Nephron progenitor cell (in vitro differentiated cells): ENCODE results near the gene CTSD.

Experiments used
- DNase-seq: peaks from one replicate; pipeline ENCODE4 v3.0.0; 2021
- H3K27ac Mint-ChIP-seq: 2 replicates; pipeline ENCODE4 v1.8.0; 2021; ENCODE audit warnings: mild to moderate bottlenecking, moderate library complexity, mixed read lengths
- H3K27me3 Mint-ChIP-seq: 2 replicates; pipeline ENCODE4 v1.8.0; 2021; ENCODE audit warnings: mild to moderate bottlenecking, low read depth, mixed read lengths; ENCODE audit not compliant: poor library complexity
- H3K36me3 Mint-ChIP-seq: 2 replicates; pipeline ENCODE4 v1.8.0; 2021; ENCODE audit warnings: low read depth, mixed read lengths
- H3K4me1 Mint-ChIP-seq: 2 replicates; pipeline ENCODE4 v1.8.0; 2021; ENCODE audit warnings: mixed read lengths
- H3K4me3 Mint-ChIP-seq: 2 replicates; pipeline ENCODE4 v1.8.0; 2021; ENCODE audit warnings: mild to moderate bottlenecking, moderate library complexity, mixed read lengths
- H3K9me3 Mint-ChIP-seq: 2 replicates; pipeline ENCODE4 v1.8.0; 2021; ENCODE audit warnings: mild to moderate bottlenecking, moderate library complexity, mixed read lengths
- TF ChIP-seq, protein P1 (sequence below): fragments of 200-600 bp; sonication (generic); IDR thresholded peaks from 2 replicates; pipeline ENCODE4 v1.5.0; 2021; ENCODE audit warnings: antibody characterized with exemption

CTSD gene

DNA sequence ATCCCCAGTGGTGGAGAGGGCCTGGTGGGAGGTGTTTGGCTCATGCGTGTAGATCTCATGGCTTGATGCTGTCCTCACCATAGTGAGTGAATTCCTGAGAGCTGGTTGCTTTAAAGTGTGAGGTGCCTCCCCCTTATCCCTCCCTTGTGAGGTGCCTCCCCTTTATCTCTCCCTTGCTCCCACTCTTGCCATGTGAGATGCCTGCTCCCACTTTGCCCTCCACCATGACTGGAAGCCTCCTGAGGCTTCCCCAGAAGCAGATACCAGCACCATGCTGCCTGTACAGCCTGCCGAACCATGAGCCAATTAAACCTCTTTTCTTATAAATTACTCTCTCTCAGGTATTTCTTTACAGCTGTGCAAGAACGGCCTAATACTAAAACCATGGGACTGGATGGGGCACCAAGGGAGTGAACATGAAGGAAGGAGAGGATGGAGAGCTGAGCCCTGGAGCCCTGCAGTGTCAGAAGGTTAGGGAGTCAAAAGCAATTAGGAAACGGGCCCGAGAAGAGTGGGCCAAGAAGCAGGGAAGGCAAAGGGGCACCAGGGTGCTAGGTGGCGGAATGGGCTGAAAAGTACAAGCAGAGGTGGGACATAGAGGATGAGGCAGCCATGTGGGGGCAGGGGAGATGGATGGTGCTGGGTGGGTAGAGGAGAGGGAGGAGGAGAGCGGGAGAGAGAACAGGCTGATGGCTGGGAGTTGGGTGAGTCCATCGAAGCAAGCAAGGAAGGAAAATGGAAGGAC lies 22.8 kb downstream of the CTSD start:
- Mint-ChIP-seq H3K36me3 (peaks cover 7% of the 10 kb centered on the region), H3K27me3 (peaks cover 39% of the 10 kb centered on the region), H3K27ac (no peak overlapping the region), H3K9me3 (peaks cover 27% of the 10 kb centered on the region), H3K4me3 (no peak overlapping the region), H3K4me1 (peaks cover 7% of the 10 kb centered on the region)
- DNase-seq = no peak
- TF ChIP-seq, protein P1, sequence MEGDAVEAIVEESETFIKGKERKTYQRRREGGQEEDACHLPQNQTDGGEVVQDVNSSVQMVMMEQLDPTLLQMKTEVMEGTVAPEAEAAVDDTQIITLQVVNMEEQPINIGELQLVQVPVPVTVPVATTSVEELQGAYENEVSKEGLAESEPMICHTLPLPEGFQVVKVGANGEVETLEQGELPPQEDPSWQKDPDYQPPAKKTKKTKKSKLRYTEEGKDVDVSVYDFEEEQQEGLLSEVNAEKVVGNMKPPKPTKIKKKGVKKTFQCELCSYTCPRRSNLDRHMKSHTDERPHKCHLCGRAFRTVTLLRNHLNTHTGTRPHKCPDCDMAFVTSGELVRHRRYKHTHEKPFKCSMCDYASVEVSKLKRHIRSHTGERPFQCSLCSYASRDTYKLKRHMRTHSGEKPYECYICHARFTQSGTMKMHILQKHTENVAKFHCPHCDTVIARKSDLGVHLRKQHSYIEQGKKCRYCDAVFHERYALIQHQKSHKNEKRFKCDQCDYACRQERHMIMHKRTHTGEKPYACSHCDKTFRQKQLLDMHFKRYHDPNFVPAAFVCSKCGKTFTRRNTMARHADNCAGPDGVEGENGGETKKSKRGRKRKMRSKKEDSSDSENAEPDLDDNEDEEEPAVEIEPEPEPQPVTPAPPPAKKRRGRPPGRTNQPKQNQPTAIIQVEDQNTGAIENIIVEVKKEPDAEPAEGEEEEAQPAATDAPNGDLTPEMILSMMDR = no peak

DNA sequence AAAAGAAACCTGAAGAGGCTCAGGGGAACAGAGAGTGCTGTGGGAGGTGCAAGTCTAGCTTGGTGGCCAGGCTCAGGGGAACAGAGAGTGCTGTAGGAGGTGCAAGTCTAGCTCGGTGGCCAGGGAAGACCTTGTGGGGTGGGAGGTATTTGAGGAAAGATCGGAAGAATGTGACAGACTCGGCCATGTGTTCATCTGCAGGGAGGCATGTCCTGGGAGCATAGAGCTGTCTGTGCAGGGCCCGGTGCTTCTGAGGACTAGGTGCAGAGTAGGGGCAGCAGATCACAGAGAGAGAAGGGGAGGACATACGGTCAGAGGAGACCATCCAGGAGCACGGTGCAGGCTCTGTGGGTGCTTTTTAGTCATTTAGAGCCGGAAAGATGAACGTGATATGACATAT lies 24.2 kb downstream of the CTSD start:
- TF ChIP-seq, protein P1 = no peak
- peaks cover 30% of the 10 kb centered on the region for H3K9me3 Mint-ChIP-seq
- H3K27me3 Mint-ChIP-seq = peaks cover 38% of the 10 kb centered on the region
- H3K4me1 Mint-ChIP-seq = no peaks in the 10 kb centered on the region
- H3K4me3 Mint-ChIP-seq = no peak overlapping the region
- peaks cover 7% of the 10 kb centered on the region for H3K36me3 Mint-ChIP-seq
- no peak for DNase-seq
- H3K27ac Mint-ChIP-seq = peak overlapping the region; percentile 2

DNA sequence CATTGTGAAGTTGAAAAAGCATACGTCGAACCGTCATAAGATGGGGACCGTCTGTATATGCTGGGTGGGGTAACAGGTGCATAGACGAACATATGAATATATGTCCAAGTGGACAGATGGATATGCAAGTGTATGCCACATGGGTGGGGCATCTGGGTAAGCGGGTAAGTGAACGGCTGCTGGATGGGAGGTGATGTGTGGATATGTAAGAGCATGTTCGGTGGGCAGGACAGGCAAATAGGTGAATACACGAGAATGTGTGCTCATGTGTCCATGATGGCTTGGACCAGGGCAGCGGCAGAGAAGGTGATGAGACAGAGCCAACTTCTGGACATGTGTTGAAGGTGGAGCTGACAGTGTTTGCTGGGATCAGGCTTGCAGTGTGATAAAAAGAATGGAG lies 25.3 kb downstream of the CTSD start:
- peaks cover 30% of the 10 kb centered on the region for H3K9me3 Mint-ChIP-seq
- no peak overlapping the region for H3K27ac Mint-ChIP-seq

DNA sequence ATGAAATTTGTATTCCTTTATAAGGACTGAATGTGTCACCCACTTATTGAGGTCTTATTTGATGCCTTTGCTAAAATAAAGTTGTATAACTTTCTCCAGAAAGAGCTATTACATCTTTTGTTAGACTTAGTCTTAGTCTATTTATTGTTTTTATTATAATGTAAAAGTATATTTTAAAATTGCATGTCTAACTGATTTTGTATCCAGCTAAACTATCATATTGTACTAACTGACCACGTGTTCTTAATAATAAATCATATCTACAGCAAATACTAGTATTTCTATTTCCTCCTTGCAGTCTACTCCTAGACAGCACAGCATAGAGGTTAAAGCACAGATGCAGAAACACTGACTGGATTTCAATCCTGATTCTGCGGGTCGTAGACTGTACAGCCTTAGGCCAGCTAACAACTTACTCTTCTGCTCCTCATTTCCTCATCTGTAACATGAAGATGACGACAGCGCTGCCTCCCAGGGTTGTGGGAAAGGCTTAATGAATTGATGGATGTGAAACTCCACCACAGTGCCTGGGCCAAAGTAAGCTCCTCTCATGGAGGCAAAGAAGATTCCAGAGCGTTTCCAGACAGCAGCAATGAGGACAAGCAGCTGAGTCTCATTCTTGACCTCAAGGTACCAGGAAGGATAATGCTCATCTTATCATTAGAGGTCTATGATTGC lies 26.5 kb downstream of the CTSD start:
- peaks cover 30% of the 10 kb centered on the region for H3K9me3 Mint-ChIP-seq
- peaks cover 2% of the 10 kb centered on the region for H3K4me1 Mint-ChIP-seq
- H3K4me3 Mint-ChIP-seq = no peak overlapping the region
- H3K27me3 Mint-ChIP-seq = peaks cover 52% of the 10 kb centered on the region
- H3K36me3 Mint-ChIP-seq = peaks cover 7% of the 10 kb centered on the region
- TF ChIP-seq, protein P1 = no peak
- H3K27ac Mint-ChIP-seq = no peak overlapping the region
- no peak for DNase-seq

More for the DNA sequence above, 25.3 kb downstream of the CTSD start:
- H3K4me3 Mint-ChIP-seq = no peak overlapping the region
- peaks cover 48% of the 10 kb centered on the region for H3K27me3 Mint-ChIP-seq
- H3K4me1 Mint-ChIP-seq = no peaks in the 10 kb centered on the region
- TF ChIP-seq, protein P1 = no peak
- peaks cover 7% of the 10 kb centered on the region for H3K36me3 Mint-ChIP-seq
- no peak for DNase-seq

DNA sequence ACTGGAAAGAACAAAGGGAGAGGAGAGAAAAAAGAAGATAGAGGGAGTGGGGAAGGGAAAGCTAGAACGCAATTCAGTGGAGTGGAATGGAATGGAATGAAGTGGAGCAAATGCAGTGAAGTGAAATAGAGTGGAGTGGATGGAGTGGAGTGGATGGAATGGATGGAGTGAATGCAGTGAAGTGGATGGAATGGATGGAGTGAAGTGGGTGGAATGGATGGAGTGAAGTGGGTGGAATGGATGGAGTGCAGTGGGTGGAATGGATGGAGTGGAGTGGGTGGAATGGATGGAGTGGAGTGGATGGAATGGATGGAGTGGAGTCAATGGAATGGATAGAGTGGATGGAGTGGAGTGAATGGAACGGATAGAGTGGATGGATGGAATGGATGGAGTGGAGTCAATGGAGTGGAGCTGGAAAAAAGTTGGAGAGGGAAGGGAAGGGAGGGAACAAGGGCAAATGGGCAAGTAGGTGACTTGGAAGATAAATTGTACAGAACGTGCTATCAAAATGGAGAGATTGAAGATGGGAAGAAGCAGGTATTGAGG lies 27.2 kb downstream of the CTSD start:
- Mint-ChIP-seq H3K9me3 (peaks cover 30% of the 10 kb centered on the region), H3K27ac (no peak overlapping the region), H3K4me3 (no peak overlapping the region), H3K27me3 (peaks cover 57% of the 10 kb centered on the region), H3K36me3 (peaks cover 7% of the 10 kb centered on the region), H3K4me1 (peaks cover 9% of the 10 kb centered on the region)
- TF ChIP-seq, protein P1 = no peak
- DNase-seq = no peak
